OCI-LY7 (cell line): ENCODE results near the gene TBX15.

Experiments used
- CTCF ChIP-seq: fragments of 200-600 bp; sonication (generic); conservative IDR thresholded peaks from 2 replicates; pipeline ENCODE4 v1.5.1; 2014; ENCODE audit warnings: mild to moderate bottlenecking, antibody characterized with exemption, low read length, moderate library complexity, mixed read lengths
- EZH2phosphoT487 ChIP-seq: fragments of 200-600 bp; sonication (generic); IDR thresholded peaks from 2 replicates; pipeline ENCODE4 v1.6.1; 2018; ENCODE audit warnings: low read depth, borderline replicate concordance, mild to moderate bottlenecking, mixed run types, antibody characterized with exemption, low read length, moderate library complexity, mixed read lengths

- TF ChIP-seq CTCF (no peak), EZH2phosphoT487 (no peak)
Observed at GRCh38 chr1:118961156-118961555, 27.0 kb downstream of the TBX15 start.
